ENCODE results near the gene CNGA4.
"Not testable (repeated sequence)": the region's sequence is repeated elsewhere in the genome, so short reads cannot be mapped to it uniquely, and the experiment has no call there.

Gene CNGA4

DNA sequence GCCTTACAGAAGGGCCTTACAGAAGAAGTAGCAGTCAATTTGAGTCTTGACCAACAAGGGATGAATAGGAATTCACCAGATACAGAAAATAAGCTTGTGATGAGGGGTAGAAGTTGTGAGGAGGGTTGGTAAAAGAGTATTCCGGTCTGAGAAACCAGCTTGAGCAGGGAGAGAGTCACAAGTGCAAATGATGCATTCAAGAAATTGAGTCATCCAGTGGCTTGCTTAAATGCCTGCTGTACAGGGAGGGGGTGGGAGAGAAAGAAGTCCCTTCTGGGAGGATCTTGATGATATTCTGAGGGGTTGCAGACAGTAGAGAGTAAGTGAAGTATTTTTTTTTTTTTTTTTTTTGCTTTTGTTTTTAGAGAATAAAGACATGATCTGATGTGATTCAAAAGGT is 29.9 kb downstream of the CNGA4 start:
- DNase-seq (ENCODE audit: low spot score) = no peak

DNA sequence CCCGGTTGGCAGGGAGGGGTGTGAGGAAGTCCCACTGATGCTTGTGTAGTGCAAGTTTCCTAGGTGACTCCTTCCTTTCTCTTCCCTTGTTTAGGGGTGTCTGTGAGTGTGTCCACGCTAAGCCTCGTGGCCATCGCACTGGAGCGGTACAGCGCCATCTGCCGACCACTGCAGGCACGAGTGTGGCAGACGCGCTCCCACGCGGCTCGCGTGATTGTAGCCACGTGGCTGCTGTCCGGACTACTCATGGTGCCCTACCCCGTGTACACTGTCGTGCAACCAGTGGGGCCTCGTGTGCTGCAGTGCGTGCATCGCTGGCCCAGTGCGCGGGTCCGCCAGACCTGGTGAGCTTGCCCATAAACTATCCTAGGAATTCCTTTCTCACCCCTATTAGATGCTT is 31.1 kb downstream of the CNGA4 start:
- no peak for DNase-seq (ENCODE audit: low spot score)

DNA sequence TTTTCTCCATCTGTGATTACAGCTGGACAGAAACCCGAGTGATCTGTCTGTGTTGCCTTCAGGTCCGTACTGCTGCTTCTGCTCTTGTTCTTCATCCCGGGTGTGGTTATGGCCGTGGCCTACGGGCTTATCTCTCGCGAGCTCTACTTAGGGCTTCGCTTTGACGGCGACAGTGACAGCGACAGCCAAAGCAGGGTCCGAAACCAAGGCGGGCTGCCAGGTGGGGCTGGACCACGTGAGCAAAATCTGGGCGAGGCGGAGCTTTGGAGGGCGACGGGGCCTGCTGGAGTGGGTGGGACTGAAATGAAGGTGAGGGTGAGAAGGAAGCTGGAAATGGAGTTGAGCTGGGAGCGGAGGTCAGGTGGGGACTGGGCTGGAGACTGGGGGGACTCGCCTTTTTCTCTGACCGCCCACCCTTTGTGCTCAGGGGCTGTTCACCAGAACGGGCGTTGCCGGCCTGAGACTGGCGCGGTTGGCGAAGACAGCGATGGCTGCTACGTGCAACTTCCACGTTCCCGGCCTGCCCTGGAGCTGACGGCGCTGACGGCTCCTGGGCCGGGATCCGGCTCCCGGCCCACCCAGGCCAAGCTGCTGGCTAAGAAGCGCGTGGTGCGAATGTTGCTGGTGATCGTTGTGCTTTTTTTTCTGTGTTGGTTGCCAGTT is 31.8 kb downstream of the CNGA4 start:
- DNase-seq (ENCODE audit: low spot score) = no peak

DNA sequence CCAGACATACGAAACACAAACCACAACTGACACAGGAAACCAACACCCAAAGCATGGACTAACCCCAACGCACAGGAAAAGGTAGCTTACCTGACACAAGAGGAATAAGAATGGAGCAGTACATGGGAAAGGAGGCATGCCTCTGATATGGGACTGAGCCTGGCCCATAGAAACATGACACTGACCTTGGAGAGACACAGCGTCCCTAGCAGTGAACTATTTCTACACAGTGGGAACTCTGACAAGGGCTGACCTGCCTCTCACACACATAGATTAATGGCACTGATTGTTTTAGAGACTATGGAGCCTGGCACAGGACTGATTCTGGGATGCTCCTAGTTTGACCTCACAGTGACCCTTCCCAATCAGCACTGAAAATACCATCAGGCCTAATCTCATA is 32.7 kb downstream of the CNGA4 start:
- no peak for DNase-seq (ENCODE audit: low spot score)

DNA sequence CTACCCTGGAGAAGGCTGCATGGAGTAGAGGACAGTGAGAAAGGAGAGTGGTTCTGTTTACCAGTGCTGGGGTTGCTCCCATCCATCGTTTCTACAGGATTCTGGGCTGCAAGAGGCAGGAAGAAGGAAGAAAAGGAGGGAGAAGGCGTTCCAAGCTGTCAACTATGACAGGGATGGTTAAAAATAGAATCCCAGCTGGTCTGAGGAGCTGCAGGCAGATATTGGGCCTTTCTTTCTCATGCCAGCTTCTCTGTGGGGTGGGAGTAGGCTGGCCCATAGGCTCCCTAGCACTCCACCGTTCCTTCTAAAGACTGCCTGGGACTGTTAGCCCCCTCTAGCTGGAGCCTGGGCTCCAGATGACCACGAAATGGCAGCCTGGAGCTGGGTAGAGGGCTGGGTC is 34.3 kb downstream of the CNGA4 start:
- no peak for DNase-seq (ENCODE audit: low spot score)

DNA sequence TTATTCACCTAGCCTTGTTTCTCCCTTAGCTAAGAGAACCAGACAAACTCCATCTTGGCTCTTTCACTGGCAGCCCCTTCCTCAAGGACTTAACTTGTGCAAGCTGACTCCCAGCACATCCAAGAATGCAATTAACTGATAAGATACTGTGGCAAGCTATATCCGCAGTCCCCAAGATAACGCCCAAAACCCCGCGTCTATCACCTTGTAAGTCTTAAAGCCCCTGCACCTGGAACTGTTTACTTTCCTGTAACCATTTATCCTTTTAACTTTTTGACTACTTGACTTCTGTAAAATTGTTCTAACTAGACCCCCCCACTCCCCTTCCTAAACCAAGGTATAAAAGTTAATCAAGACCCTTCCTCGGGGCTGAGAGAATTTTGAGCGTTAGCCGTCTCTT is 41.9 kb downstream of the CNGA4 start:
- not testable (repeated sequence) for DNase-seq (ENCODE audit: low spot score)

DNA sequence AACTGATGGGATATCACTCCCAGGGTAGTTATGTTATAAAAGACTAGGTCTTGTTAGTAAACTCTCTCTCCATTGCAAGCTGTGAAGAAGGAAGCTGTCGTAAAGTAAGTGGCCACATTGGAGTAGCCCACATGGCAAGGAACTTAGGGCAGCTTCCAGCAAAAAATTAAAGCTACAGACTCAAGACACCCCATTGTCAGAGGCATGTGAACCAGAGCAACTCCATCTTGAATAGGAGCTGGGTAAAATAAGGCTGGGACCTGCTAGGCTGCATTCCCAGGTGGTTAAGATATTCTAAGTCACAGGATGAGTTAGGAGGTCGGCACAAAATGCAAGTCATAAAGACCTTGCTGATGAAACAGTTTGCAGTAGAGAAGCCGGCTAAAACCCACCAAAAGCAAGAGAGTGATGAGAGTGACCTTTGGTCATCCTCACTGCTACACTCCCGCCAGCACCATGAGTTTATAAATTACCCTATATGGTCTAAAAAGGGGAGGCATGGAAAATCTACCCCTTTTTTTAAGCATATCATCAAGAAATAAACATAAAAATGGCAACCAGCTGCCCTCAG is 44.6 kb downstream of the CNGA4 start:
- no peak for DNase-seq (ENCODE audit: low spot score)

DNA sequence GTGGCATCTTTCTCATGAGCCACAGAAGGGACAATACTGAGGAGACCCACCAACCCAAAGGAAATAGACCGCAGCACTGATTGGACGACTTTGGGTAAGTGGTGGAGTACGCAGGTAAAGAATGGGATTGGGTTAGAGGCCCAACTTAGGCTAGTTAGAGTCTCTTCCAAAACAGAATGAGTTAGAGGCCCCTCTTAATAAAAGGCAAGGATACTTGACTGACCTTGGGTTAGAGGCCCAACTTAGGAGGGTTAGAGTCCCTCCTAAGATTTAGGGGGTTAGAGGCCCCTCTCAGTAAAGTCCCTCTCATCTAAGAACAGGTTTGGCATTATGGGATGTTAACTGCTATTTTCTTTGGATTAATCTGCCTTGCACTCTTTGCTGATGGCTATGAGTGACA is 45.4 kb downstream of the CNGA4 start:
- no peak for DNase-seq (ENCODE audit: low spot score)

DNA sequence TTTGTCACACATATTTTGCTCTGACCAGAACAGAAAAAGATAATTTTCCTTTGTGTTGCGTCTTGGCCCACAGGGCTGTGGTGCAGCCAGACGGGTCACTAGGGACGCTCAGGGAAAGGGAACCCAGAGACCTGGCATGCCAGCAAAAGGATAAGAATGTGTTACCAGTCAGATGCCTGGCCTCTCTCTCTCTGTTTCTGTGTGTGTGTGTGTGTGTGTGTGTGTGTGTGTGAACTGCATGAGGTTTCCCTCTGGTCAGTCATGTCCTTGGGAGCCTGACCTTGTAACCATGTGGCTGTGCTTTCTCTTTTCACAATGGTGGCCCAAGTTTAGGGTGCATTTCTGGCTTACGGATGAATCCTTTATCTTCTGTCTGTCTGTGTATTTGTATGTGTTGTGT is 46.1 kb downstream of the CNGA4 start:
- no peak for DNase-seq (ENCODE audit: low spot score)
